DND-41 (cell line): Measurements from ENCODE around the gene HTRA3.

Experiments used
- EZH2 ChIP-seq: IDR thresholded peaks from 3 replicates; pipeline ENCODE4 v1.6.1; 2012; ENCODE audit warnings: borderline replicate concordance, low read depth, mild to moderate bottlenecking, moderate library complexity, low read length, inconsistent platforms; ENCODE audit not compliant: severe bottlenecking
- TF ChIP-seq, protein P1 (sequence below): IDR thresholded peaks from 2 replicates; pipeline ENCODE4 v1.5.1; 2012; ENCODE audit warnings: borderline replicate concordance, low read length, moderate library complexity, mild to moderate bottlenecking; ENCODE audit not compliant: poor library complexity, severe bottlenecking; ENCODE audit errors: extremely low read depth

DNA sequence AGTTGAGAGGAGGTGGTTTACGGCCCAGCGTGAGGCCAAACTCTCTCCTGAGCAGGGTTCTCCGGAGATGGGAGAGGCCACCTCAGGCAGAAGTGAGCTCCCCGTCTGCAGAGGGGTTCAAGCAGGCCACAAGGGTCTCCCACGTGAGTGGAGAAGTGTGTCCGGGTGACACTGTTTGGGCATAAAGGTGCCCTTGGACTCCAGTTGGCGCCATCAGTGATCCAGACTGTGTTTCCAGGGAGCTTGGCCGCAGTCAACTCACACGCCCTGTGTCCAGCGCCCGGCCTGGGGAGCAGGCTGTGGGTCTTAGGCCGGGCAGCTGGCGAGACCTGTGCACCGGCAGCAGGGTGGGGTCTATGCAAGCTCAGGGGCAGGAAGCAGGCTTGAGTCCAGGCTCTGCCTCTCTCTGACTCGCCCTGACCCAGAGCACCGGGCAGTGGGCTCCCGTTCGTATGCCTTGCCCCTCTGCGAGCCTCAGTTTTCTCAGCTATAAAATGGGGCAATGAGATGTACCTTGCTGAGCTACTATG is 24.6 kb upstream of the HTRA3 start:
- TF ChIP-seq, protein P1, sequence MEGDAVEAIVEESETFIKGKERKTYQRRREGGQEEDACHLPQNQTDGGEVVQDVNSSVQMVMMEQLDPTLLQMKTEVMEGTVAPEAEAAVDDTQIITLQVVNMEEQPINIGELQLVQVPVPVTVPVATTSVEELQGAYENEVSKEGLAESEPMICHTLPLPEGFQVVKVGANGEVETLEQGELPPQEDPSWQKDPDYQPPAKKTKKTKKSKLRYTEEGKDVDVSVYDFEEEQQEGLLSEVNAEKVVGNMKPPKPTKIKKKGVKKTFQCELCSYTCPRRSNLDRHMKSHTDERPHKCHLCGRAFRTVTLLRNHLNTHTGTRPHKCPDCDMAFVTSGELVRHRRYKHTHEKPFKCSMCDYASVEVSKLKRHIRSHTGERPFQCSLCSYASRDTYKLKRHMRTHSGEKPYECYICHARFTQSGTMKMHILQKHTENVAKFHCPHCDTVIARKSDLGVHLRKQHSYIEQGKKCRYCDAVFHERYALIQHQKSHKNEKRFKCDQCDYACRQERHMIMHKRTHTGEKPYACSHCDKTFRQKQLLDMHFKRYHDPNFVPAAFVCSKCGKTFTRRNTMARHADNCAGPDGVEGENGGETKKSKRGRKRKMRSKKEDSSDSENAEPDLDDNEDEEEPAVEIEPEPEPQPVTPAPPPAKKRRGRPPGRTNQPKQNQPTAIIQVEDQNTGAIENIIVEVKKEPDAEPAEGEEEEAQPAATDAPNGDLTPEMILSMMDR = no peak
- no peak for TF ChIP-seq EZH2
